Brain microvascular endothelial cell (primary cell): ENCODE results near the gene AP1S1.

Experiments used
- DNase-seq: peaks from one replicate; pipeline ENCODE4 v3.0.0-alpha.2; 2020
- H3K27ac ChIP-seq: fragments of 250-450 bp; sonication (Bioruptor Pico); 2 replicates; pipeline ENCODE4 v1.5.1; 2020; ENCODE audit warnings: mild to moderate bottlenecking, moderate library complexity
- H3K27me3 ChIP-seq: fragments of 250-450 bp; sonication (Bioruptor Pico); replicated peaks from 2 replicates; pipeline ENCODE4 v1.5.1; 2020; ENCODE audit warnings: mild to moderate bottlenecking
- H3K36me3 ChIP-seq: fragments of 250-450 bp; sonication (Bioruptor Pico); replicated peaks from 2 replicates; pipeline ENCODE4 v1.5.1; 2020; ENCODE audit warnings: mild to moderate bottlenecking
- H3K4me3 ChIP-seq: 2 replicates; pipeline ENCODE4 v1.5.1; 2011; ENCODE audit warnings: low read depth, mild to moderate bottlenecking, control low read depth, low read length, moderate library complexity
- CTCF ChIP-seq: IDR thresholded peaks from 2 replicates; pipeline ENCODE4 v1.5.1; 2011; ENCODE audit warnings: low read depth, mild to moderate bottlenecking, moderate library complexity, low read length, control low read depth, inconsistent platforms; ENCODE audit errors: missing control alignments
- in situ Hi-C: cut with HindIII; loops from 2 replicates; pipeline ENCODE4 v1.10.0; 2017; ENCODE audit warnings: low sequenced_read_pairs, low pct_ligation_motif_present

AP1S1 gene

GRCh38 chr7:101185258-101185839 lies 31.1 kb downstream of the AP1S1 start:
- no peaks in the 10 kb centered on the region for H3K36me3 ChIP-seq
- TF ChIP-seq CTCF = no peak
- no peak overlapping the region for H3K27ac ChIP-seq
- H3K4me3 ChIP-seq = no peak overlapping the region
- in situ Hi-C loops = no loop called here
- peak; percentile 60 for DNase-seq
- peaks cover 10% of the 10 kb centered on the region for H3K27me3 ChIP-seq

DNA sequence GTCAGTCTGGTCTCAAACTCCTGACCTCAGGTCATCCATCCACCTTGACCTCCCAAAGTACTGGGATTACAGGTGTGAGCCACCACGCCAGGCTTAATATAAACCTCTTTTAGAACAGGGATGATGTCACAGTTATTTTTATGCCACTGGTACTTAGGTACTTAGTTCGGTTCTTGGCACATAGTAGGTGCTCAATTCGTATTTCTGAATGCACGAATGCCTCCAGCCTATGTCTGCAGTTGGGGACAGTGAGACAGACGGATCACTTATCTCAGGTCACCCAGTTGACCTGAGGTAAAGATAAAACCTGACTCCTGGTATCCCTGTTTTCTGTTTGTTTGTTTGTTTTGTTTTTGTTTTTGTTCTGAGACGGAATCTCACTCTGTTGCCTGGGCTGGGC lies 31.9 kb downstream of the AP1S1 start:
- in situ Hi-C loops = no loop called here
- no peak overlapping the region for H3K4me3 ChIP-seq
- H3K27me3 ChIP-seq = peaks cover 2% of the 10 kb centered on the region
- H3K27ac ChIP-seq = no peak overlapping the region
- DNase-seq = no peak
- H3K36me3 ChIP-seq = no peaks in the 10 kb centered on the region
- no peak for TF ChIP-seq CTCF

DNA sequence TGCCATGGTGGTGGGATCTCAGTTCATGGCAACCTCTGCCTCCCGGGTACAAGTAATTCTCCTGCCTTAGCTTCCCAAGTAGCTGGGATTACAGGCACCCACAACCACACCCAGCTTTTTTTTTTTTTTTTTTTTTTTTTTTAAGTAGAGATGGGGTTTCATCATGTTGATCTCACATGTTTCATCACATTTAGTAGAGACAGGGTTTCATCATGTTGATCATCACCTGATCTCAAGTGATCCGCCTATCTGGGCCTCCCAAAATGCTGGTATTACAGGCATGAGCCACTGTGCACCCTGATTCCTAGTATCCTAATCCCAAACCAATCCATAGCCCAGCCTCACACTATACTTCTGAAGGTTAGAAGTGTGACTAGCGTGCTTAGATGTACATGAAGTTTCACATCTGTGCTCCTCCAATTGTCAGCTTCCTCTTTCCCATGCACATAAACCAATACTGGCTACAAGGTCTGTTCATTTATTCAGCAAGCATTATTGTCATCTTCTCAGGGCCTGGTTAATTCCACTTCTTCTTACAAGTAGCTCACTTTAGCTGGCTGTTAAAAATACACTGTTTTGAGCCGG lies 32.7 kb downstream of the AP1S1 start:
- in situ Hi-C loops = no loop called here
- no peak for TF ChIP-seq CTCF
- H3K27me3 ChIP-seq = no peaks in the 10 kb centered on the region
- DNase-seq = no peak
- H3K4me3 ChIP-seq = no peak overlapping the region
- H3K27ac ChIP-seq = no peak overlapping the region
- no peaks in the 10 kb centered on the region for H3K36me3 ChIP-seq

DNA sequence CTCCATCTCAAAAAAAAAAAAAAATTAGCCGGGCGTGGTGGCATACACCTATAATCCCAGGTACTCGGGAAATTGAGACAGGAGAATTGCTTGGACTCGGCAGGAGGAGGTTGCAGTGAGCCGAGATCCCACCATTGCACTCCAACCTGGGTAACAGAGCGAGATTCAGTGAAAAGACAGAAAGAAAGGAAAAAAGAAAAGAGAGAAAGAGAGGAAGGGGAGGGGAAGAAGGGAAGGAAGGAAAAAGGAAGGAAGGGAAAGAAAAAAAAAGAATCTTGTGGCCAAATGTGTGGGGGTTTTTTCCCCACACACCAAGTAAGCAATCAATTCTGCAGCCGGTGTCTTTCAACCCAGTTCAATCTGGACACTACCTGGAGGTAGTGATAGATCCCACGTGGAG lies 34.8 kb downstream of the AP1S1 start:
- TF ChIP-seq CTCF = no peak
- Histone ChIP-seq H3K27ac (no peak overlapping the region), H3K4me3 (no peak overlapping the region), H3K27me3 (no peaks in the 10 kb centered on the region), H3K36me3 (no peaks in the 10 kb centered on the region)
- in situ Hi-C loops = no loop called here
- DNase-seq = no peak

- no peak for TF ChIP-seq CTCF
- no peak for DNase-seq
- Histone ChIP-seq H3K27me3 (peaks cover 4% of the 10 kb centered on the region), H3K27ac (no peak overlapping the region), H3K36me3 (no peaks in the 10 kb centered on the region), H3K4me3 (no peak overlapping the region)
- in situ Hi-C loops = no loop called here
Measured at GRCh38 chr7:101195884-101196283, 41.6 kb downstream of the AP1S1 start.

DNA sequence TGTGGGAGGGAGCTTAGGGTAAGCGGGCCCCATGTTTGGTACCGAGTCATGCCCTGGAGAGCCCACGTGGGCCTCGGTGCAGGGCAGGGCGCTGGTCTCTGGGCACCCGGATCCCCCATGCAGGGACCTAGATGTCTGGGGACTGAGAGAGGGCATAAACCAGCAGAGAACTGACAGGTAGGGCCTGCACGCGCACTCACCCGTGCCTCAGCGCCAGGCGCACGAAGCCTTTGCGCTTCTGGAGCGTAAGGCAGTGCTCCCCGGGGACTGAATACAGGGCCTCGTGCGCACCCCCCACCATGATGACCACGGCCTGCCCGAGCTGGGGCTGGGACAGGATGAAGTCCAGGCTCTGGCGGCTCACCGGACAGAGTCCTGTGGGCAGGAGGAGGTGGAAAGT lies 43.7 kb downstream of the AP1S1 start:
- H3K36me3 ChIP-seq = no peaks in the 10 kb centered on the region
- no peak for DNase-seq
- TF ChIP-seq CTCF = no peak
- in situ Hi-C loops = no loop called here
- no peak overlapping the region for H3K27ac ChIP-seq
- peaks cover 18% of the 10 kb centered on the region for H3K27me3 ChIP-seq
- H3K4me3 ChIP-seq = no peak overlapping the region
